GM23338 (cell line): Measurements from ENCODE around the gene STOML3. TPM values are rescaled to one million over a fixed set of nuclear protein-coding genes. Genes with fewer than 3 reads are reported as not detected.

ENCODE experiments used
- ATAC-seq: fragments of 200-7000 bp; cut with Tn5 transposase; 3 replicates; pipeline ENCODE4 v1.9.1; 2020
- DNase-seq: peaks from one replicate; pipeline ENCODE4 v3.0.0-alpha.2; 2015; ENCODE audit warnings: low spot score
- H2AFZ ChIP-seq: fragments of 200-600 bp; sonication (generic); 2 replicates; pipeline ENCODE4 v1.8.0; 2016; ENCODE audit warnings: antibody characterized with exemption, mild to moderate bottlenecking, moderate library complexity
- H3F3A ChIP-seq: fragments of 200-600 bp; sonication (generic); replicated peaks from 2 replicates; pipeline ENCODE4 v1.8.0; 2017; ENCODE audit warnings: antibody characterized with exemption, mixed run types, low read depth
- H3K27ac ChIP-seq: fragments of 200-600 bp; sonication (generic); 2 replicates; pipeline ENCODE4 v1.6.1; 2016; ENCODE audit warnings: low read depth
- H3K27me3 ChIP-seq: fragments of 200-600 bp; sonication (generic); 2 replicates; pipeline ENCODE4 v1.8.0; 2016; ENCODE audit warnings: mild to moderate bottlenecking, mixed run types, moderate library complexity; ENCODE audit not compliant: insufficient read depth
- H3K36me3 ChIP-seq: fragments of 200-600 bp; sonication (generic); 2 replicates; pipeline ENCODE4 v1.8.0; 2016; ENCODE audit warnings: mild to moderate bottlenecking; ENCODE audit not compliant: insufficient read depth
- H3K4me1 ChIP-seq: fragments of 200-600 bp; sonication (generic); 2 replicates; pipeline ENCODE4 v1.8.0; 2016; ENCODE audit warnings: mild to moderate bottlenecking, moderate library complexity; ENCODE audit not compliant: insufficient read depth
- H3K4me2 ChIP-seq: fragments of 200-600 bp; sonication (generic); 2 replicates; pipeline ENCODE4 v1.7.1; 2017; ENCODE audit warnings: mixed run types
- H3K4me3 ChIP-seq: fragments of 200-600 bp; sonication (generic); 2 replicates; pipeline ENCODE4 v1.6.1; 2016; ENCODE audit warnings: mixed run types
- H3K79me2 ChIP-seq: fragments of 200-600 bp; sonication (generic); replicated peaks from 2 replicates; pipeline ENCODE4 v1.8.0; 2017; ENCODE audit warnings: mild to moderate bottlenecking; ENCODE audit not compliant: insufficient read depth
- H3K9me2 ChIP-seq: fragments of 200-600 bp; sonication (generic); 2 replicates; pipeline ENCODE4 v1.8.0; 2017; ENCODE audit not compliant: insufficient read depth
- H4K20me1 ChIP-seq: fragments of 200-600 bp; sonication (generic); replicated peaks from 2 replicates; pipeline ENCODE4 v1.8.0; 2017; ENCODE audit warnings: mild to moderate bottlenecking; ENCODE audit not compliant: insufficient read depth
- H3K27ac Mint-ChIP-seq: 2 replicates; pipeline ENCODE4 v1.8.0; 2020; ENCODE audit warnings: inconsistent platforms, mild to moderate bottlenecking, moderate library complexity, mixed read lengths
- H3K27me3 Mint-ChIP-seq: 3 replicates; pipeline ENCODE4 v1.8.0; 2022; ENCODE audit warnings: low read depth, mild to moderate bottlenecking, moderate library complexity, mixed read lengths, inconsistent platforms; ENCODE audit not compliant: insufficient read depth, poor library complexity
- H3K36me3 Mint-ChIP-seq: 3 replicates; pipeline ENCODE4 v1.8.0; 2021; ENCODE audit warnings: low read depth, mild to moderate bottlenecking, inconsistent platforms, moderate library complexity, mixed read lengths
- H3K4me1 Mint-ChIP-seq: 3 replicates; pipeline ENCODE4 v1.8.0; 2020; ENCODE audit warnings: mild to moderate bottlenecking, inconsistent platforms, mixed read lengths
- H3K4me3 Mint-ChIP-seq: 3 replicates; pipeline ENCODE4 v1.8.0; 2021; ENCODE audit warnings: moderate library complexity, mild to moderate bottlenecking, inconsistent platforms, mixed read lengths
- H3K9me3 Mint-ChIP-seq: 3 replicates; pipeline ENCODE4 v1.8.0; 2020; ENCODE audit warnings: moderate library complexity, mild to moderate bottlenecking, inconsistent platforms, mixed read lengths
- CREB1 ChIP-seq: fragments of 250-450 bp; sonication (Bioruptor Pico); IDR thresholded peaks from 2 replicates; pipeline ENCODE4 v1.5.0; 2020; ENCODE audit warnings: low read depth, mild to moderate bottlenecking, moderate library complexity
- EZH2 ChIP-seq: fragments of 200-600 bp; sonication (generic); IDR thresholded peaks from one replicate; pipeline ENCODE4 v1.8.0; 2017; ENCODE audit warnings: antibody characterized with exemption, mild to moderate bottlenecking, low read depth; ENCODE audit not compliant: unreplicated experiment
- JUNB ChIP-seq: IDR thresholded peaks from one replicate; pipeline ENCODE4 v1.6.1; 2016; ENCODE audit warnings: antibody characterized with exemption; ENCODE audit not compliant: unreplicated experiment
- NANOG ChIP-seq: IDR thresholded peaks from 2 replicates; pipeline ENCODE4 v1.6.1; 2016; ENCODE audit warnings: antibody characterized with exemption, borderline replicate concordance
- ZNF114 ChIP-seq: fragments of 250-450 bp; sonication (Bioruptor Pico); IDR thresholded peaks from 2 replicates; pipeline ENCODE4 v1.5.0; 2020; ENCODE audit warnings: mild to moderate bottlenecking, moderate library complexity
- ZNF331 ChIP-seq: fragments of 250-450 bp; sonication (Bioruptor Pico); IDR thresholded peaks from 2 replicates; pipeline ENCODE4 v1.5.0; 2020; ENCODE audit warnings: low read depth, mild to moderate bottlenecking, moderate library complexity
- ZNF462 ChIP-seq: fragments of 250-450 bp; sonication (Bioruptor Pico); IDR thresholded peaks from 2 replicates; pipeline ENCODE4 v1.5.0; 2020; ENCODE audit warnings: mild to moderate bottlenecking, moderate library complexity
- polyA plus RNA-seq: library from polyadenylated mRNA; unstranded; fragments of >200 nt; fragmentation: Nextera tagmentation; extraction: Ambion mirVana; gene quantifications from 2 replicates; pipeline ENCODE4 v1.2.1, GENCODE V29; 2016
- total RNA-seq: library from RNA; depleted of rRNA; stranded (reverse); fragments of >200 nt; shearing (Covaris generic); gene quantifications from 2 replicates; pipeline ENCODE4 v1.2.3, GENCODE V29; 2014
- TF ChIP-seq, protein P1 (sequence below), 2 experiments: fragments of 200-600 bp in 1 of 2; sonication (generic) in 1 of 2; conservative IDR thresholded peaks; 2 replicates each; pipeline versions ENCODE4 v1.5.1 to v1.6.1; 2016 to 2017; ENCODE audit warnings: antibody characterized with exemption in 2 of 2, low read depth in 2 of 2, mild to moderate bottlenecking in 2 of 2, moderate library complexity in 1 of 2
- TF ChIP-seq, protein P2 (sequence below): IDR thresholded peaks from 2 replicates; pipeline ENCODE4 v1.6.1; 2016; ENCODE audit warnings: antibody characterized with exemption

Gene STOML3
- total and polyA plus RNA-seq, 2 experiments from 2014 or later = not detected

- Histone ChIP-seq H3K9me2 (no peaks in the 10 kb centered on the region), H3K4me2 (peak overlapping the region; percentile 45), H3K36me3 (peaks cover 43% of the 10 kb centered on the region), H3K27ac (peak overlapping the region; percentile 94), H2AFZ (no peak overlapping the region), H3F3A (no peaks in the 10 kb centered on the region), H3K79me2 (peaks cover 31% of the 10 kb centered on the region), H3K4me1 (peaks cover 47% of the 10 kb centered on the region), H3K27me3 (no peaks in the 10 kb centered on the region), H4K20me1 (no peaks in the 10 kb centered on the region), H3K4me3 (peak overlapping the region; percentile 15)
- Mint-ChIP-seq H3K4me3 (peak overlapping the region; percentile 47), H3K9me3 (no peaks in the 10 kb centered on the region), H3K4me1 (peaks cover 63% of the 10 kb centered on the region), H3K36me3 (peaks cover 83% of the 10 kb centered on the region), H3K27ac (peak overlapping the region; percentile 95), H3K27me3 (no peaks in the 10 kb centered on the region)
- no peak for DNase-seq
- ATAC-seq = peak; percentile 29
- TF ChIP-seq ZNF114 (CRISPR knock-in tag) (no peak), ZNF462 (0 out of 2 replicates have a peak, but pooled peaks have one; percentile 7)
- TF ChIP-seq, protein P1, sequence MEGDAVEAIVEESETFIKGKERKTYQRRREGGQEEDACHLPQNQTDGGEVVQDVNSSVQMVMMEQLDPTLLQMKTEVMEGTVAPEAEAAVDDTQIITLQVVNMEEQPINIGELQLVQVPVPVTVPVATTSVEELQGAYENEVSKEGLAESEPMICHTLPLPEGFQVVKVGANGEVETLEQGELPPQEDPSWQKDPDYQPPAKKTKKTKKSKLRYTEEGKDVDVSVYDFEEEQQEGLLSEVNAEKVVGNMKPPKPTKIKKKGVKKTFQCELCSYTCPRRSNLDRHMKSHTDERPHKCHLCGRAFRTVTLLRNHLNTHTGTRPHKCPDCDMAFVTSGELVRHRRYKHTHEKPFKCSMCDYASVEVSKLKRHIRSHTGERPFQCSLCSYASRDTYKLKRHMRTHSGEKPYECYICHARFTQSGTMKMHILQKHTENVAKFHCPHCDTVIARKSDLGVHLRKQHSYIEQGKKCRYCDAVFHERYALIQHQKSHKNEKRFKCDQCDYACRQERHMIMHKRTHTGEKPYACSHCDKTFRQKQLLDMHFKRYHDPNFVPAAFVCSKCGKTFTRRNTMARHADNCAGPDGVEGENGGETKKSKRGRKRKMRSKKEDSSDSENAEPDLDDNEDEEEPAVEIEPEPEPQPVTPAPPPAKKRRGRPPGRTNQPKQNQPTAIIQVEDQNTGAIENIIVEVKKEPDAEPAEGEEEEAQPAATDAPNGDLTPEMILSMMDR (conservative IDR thresholded peaks at IDR 0.05; ENCODE audit: low read depth in 2 of 2) = no peak
These were observed 33.1 kb upstream of the STOML3 start for GRCh38 chr13:39023761-39024160.

DNA sequence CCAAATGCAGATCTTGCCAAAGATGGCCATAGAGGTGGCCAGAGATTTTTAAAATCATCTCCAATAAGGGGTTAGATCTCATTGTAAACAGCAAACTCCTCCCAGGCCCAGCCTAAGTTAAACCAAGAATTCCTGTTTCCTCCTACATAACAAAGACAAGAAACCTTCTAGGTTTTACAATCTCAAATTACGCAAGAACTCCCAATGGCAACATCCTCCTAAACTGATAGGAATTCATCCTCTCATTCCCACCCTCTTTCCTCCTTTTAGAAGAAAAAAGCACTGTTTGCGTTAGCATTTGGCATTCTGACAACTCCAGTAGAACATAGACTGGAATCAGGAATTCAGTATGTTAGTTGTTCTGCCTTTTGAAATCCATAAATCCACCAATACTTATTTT lies 32.7 kb upstream of the STOML3 start:
- Histone ChIP-seq H3K4me1 (peaks cover 47% of the 10 kb centered on the region), H2AFZ (no peak overlapping the region), H3K4me2 (peak overlapping the region; percentile 45), H3K27me3 (no peaks in the 10 kb centered on the region), H4K20me1 (no peaks in the 10 kb centered on the region), H3K4me3 (peak overlapping the region; percentile 15), H3K79me2 (peaks cover 26% of the 10 kb centered on the region), H3K36me3 (peaks cover 41% of the 10 kb centered on the region), H3F3A (no peaks in the 10 kb centered on the region), H3K27ac (peak overlapping the region; percentile 94), H3K9me2 (no peaks in the 10 kb centered on the region)
- peaks cover 63% of the 10 kb centered on the region for H3K4me1 Mint-ChIP-seq
- DNase-seq (peak; percentile 90), ATAC-seq (peak; percentile 82)
- peak overlapping the region; percentile 47 for H3K4me3 Mint-ChIP-seq
- no peaks in the 10 kb centered on the region for H3K27me3 Mint-ChIP-seq
- H3K36me3 Mint-ChIP-seq = peaks cover 84% of the 10 kb centered on the region
- H3K9me3 Mint-ChIP-seq = no peaks in the 10 kb centered on the region
- peak overlapping the region; percentile 95 for H3K27ac Mint-ChIP-seq
- TF ChIP-seq, protein P2, sequence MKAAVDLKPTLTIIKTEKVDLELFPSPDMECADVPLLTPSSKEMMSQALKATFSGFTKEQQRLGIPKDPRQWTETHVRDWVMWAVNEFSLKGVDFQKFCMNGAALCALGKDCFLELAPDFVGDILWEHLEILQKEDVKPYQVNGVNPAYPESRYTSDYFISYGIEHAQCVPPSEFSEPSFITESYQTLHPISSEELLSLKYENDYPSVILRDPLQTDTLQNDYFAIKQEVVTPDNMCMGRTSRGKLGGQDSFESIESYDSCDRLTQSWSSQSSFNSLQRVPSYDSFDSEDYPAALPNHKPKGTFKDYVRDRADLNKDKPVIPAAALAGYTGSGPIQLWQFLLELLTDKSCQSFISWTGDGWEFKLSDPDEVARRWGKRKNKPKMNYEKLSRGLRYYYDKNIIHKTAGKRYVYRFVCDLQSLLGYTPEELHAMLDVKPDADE = no peak
- no peak for TF ChIP-seq JUNB
- TF ChIP-seq EZH2 = no peak
- no peak; the same call in 1 of the 2 replicates for TF ChIP-seq CREB1
- TF ChIP-seq, protein P1 (conservative IDR thresholded peaks at IDR 0.05; ENCODE audit: low read depth in 2 of 2) = no peak
- TF ChIP-seq NANOG = no peak
- TF ChIP-seq ZNF331 (CRISPR knock-in tag) = no peak
- TF ChIP-seq ZNF114 (CRISPR knock-in tag) = no peak
